Bronchial epithelial cell (primary cell): ENCODE measurements around the gene DENND1B. TPM values are rescaled to one million over a fixed set of nuclear protein-coding genes. Genes with fewer than 3 reads are reported as not detected.
A peak's percentile ranks its signal among the peaks of the same experiment; 100 is the strongest.

Experiments
- DNase-seq: peaks from one replicate; pipeline ENCODE4 v3.0.0-alpha.2; 2010; ENCODE audit warnings: low read depth
- FAIRE-seq: peaks from 2 replicates; lab custom pipeline; 2011; peaks lifted over from hg19 to GRCh38; lab: Jason Lieb, UNC
- H3K27me3 ChIP-seq: 2 replicates; pipeline ENCODE4 v1.5.1; 2011; ENCODE audit warnings: low read length; ENCODE audit not compliant: control insufficient read depth, insufficient read depth
- H3K36me3 ChIP-seq: 2 replicates; pipeline ENCODE4 v1.5.1; 2011; ENCODE audit warnings: low read length; ENCODE audit not compliant: control insufficient read depth, insufficient read depth
- H3K4me3 ChIP-seq: 2 replicates; pipeline ENCODE4 v1.5.1; 2011; ENCODE audit warnings: mild to moderate bottlenecking, low read depth, low read length, control low read depth
- CTCF ChIP-seq: IDR thresholded peaks from 2 replicates; pipeline ENCODE4 v1.5.1; 2011; ENCODE audit warnings: mild to moderate bottlenecking, moderate library complexity, low read length, control low read depth, inconsistent platforms; ENCODE audit not compliant: insufficient read depth, severe bottlenecking
- total RNA-seq: library from RNA; depleted of rRNA; stranded (reverse); fragments of >200 nt; gene quantifications from 2 replicates; pipeline ENCODE4 v1.2.1, GENCODE V29; 2014

Gene DENND1B
- total RNA-seq, 1 donor from 2014 or later = 15.5 TPM

GRCh38 chr1:197781968-197782721 lies 6.9 kb upstream of the DENND1B start:
- H3K27me3 ChIP-seq = no peaks in the 10 kb centered on the region
- TF ChIP-seq CTCF = no peak
- no peak overlapping the region for H3K4me3 ChIP-seq
- DNase-seq (peak; percentile 94), FAIRE-seq (no peak)
- H3K36me3 ChIP-seq = no peaks in the 10 kb centered on the region

- no peaks in the 10 kb centered on the region for H3K27me3 ChIP-seq
- no peak for DNase-seq
- no peak overlapping the region for H3K4me3 ChIP-seq
- FAIRE-seq = no peak
- no peaks in the 10 kb centered on the region for H3K36me3 ChIP-seq
- TF ChIP-seq CTCF = no peak
These were observed 4.6 kb upstream of the DENND1B start for GRCh38 chr1:197779921-197780320.

GRCh38 chr1:197778366-197778945 lies 3.2 kb upstream of the DENND1B start:
- Histone ChIP-seq H3K36me3 (no peaks in the 10 kb centered on the region), H3K27me3 (no peaks in the 10 kb centered on the region), H3K4me3 (no peak overlapping the region)
- DNase-seq = no peak
- FAIRE-seq = no peak
- TF ChIP-seq CTCF = no peak

GRCh38 chr1:197776351-197777105 lies 1.2 kb upstream of the DENND1B start:
- DNase-seq = peak; percentile 90
- Histone ChIP-seq H3K4me3 (no peak overlapping the region), H3K36me3 (no peaks in the 10 kb centered on the region), H3K27me3 (no peaks in the 10 kb centered on the region)
- TF ChIP-seq CTCF = no peak
- FAIRE-seq = no peak

- H3K36me3 ChIP-seq = no peaks in the 10 kb centered on the region
- DNase-seq = no peak
- no peak for TF ChIP-seq CTCF
- FAIRE-seq = no peak
- H3K27me3 ChIP-seq = no peaks in the 10 kb centered on the region
- peak overlapping the region; percentile 72 for H3K4me3 ChIP-seq
These were observed 606 bp downstream of the DENND1B start for GRCh38 chr1:197774466-197775281.
